ENCODE data around the gene NALF2.

NALF2 gene

GRCh38 chrX:69546417-69546816 lies 42.3 kb downstream of the NALF2 start:
- H3K27me3 ChIP-seq (ENCODE audit: insufficient read depth, insufficient read length): no peaks in the 10 kb centered on the region

GRCh38 chrX:69546978-69547377 lies 42.9 kb downstream of the NALF2 start:
- H3K9ac ChIP-seq (ENCODE audit: insufficient read length, low read depth): no peak overlapping the region
- no peaks in the 10 kb centered on the region for H3K4me1 ChIP-seq (ENCODE audit: insufficient read depth, insufficient read length)
- no peak overlapping the region for H3K4me3 ChIP-seq (ENCODE audit: insufficient read length, low read depth)
- no peak for DNase-seq (ENCODE audit: low read depth, low spot score)
- no peaks in the 10 kb centered on the region for H3K36me3 ChIP-seq (ENCODE audit: insufficient read depth, insufficient read length, low read length)
- TF ChIP-seq ZNF274 (IDR thresholded peaks at IDR 0.05; ENCODE audit: low read depth, low read length): no peak
- no peak for TF ChIP-seq SUZ12 (IDR thresholded peaks at IDR 0.05; ENCODE audit: extremely low read depth, insufficient read depth, insufficient read length)
- TF ChIP-seq YY1 (IDR thresholded peaks at IDR 0.05; ENCODE audit: insufficient read depth, insufficient read length): no peak
- no peaks in the 10 kb centered on the region for H3K27me3 ChIP-seq (ENCODE audit: insufficient read depth, insufficient read length)
- H3K9me3 ChIP-seq (ENCODE audit: insufficient read depth, low read length): peaks cover 13% of the 10 kb centered on the region; the same call in 1 of the 2 replicates

More at GRCh38 chrX:69546417-69546816, 42.3 kb downstream of the NALF2 start:
- no peak for DNase-seq (ENCODE audit: low read depth, low spot score)
- Histone ChIP-seq H3K4me1 (ENCODE audit: insufficient read depth, insufficient read length) (no peaks in the 10 kb centered on the region), H3K36me3 (ENCODE audit: insufficient read depth, insufficient read length, low read length) (no peaks in the 10 kb centered on the region), H3K9me3 (ENCODE audit: insufficient read depth, low read length) (peaks cover 13% of the 10 kb centered on the region; the same call in 1 of the 2 replicates), H3K9ac (ENCODE audit: insufficient read length, low read depth) (no peak overlapping the region), H3K4me3 (ENCODE audit: insufficient read length, low read depth) (no peak overlapping the region)
- TF ChIP-seq ZNF274 (IDR thresholded peaks at IDR 0.05; ENCODE audit: low read depth, low read length) (no peak), SUZ12 (IDR thresholded peaks at IDR 0.05; ENCODE audit: extremely low read depth, insufficient read depth, insufficient read length) (no peak), YY1 (IDR thresholded peaks at IDR 0.05; ENCODE audit: insufficient read depth, insufficient read length) (no peak)

GRCh38 chrX:69551421-69552009 lies 47.4 kb downstream of the NALF2 start:
- H3K4me1 ChIP-seq (ENCODE audit: insufficient read depth, insufficient read length): no peaks in the 10 kb centered on the region
- no peaks in the 10 kb centered on the region for H3K27me3 ChIP-seq (ENCODE audit: insufficient read depth, insufficient read length)
- H3K36me3 ChIP-seq (ENCODE audit: insufficient read depth, insufficient read length, low read length): no peaks in the 10 kb centered on the region
- no peak overlapping the region for H3K9ac ChIP-seq (ENCODE audit: insufficient read length, low read depth)
- peaks cover 11% of the 10 kb centered on the region; the same call in 1 of the 2 replicates for H3K9me3 ChIP-seq (ENCODE audit: insufficient read depth, low read length)
- H3K4me3 ChIP-seq (ENCODE audit: insufficient read length, low read depth): no peak overlapping the region
- TF ChIP-seq SUZ12 (IDR thresholded peaks at IDR 0.05; ENCODE audit: extremely low read depth, insufficient read depth, insufficient read length) (no peak), ZNF274 (IDR thresholded peaks at IDR 0.05; ENCODE audit: low read depth, low read length) (no peak), YY1 (IDR thresholded peaks at IDR 0.05; ENCODE audit: insufficient read depth, insufficient read length) (no peak)
- DNase-seq (ENCODE audit: low read depth, low spot score): no peak

GRCh38 chrX:69552512-69552911 lies 48.4 kb downstream of the NALF2 start:
- no peaks in the 10 kb centered on the region for H3K36me3 ChIP-seq (ENCODE audit: insufficient read depth, insufficient read length, low read length)
- H3K9ac ChIP-seq (ENCODE audit: insufficient read length, low read depth): no peak overlapping the region
- no peak overlapping the region for H3K4me3 ChIP-seq (ENCODE audit: insufficient read length, low read depth)
- DNase-seq (ENCODE audit: low read depth, low spot score): no peak
- TF ChIP-seq YY1 (IDR thresholded peaks at IDR 0.05; ENCODE audit: insufficient read depth, insufficient read length) (no peak), SUZ12 (IDR thresholded peaks at IDR 0.05; ENCODE audit: extremely low read depth, insufficient read depth, insufficient read length) (no peak), ZNF274 (IDR thresholded peaks at IDR 0.05; ENCODE audit: low read depth, low read length) (no peak)
- H3K27me3 ChIP-seq (ENCODE audit: insufficient read depth, insufficient read length): no peaks in the 10 kb centered on the region
- peaks cover under 1% of the 10 kb centered on the region; the same call in 1 of the 2 replicates for H3K9me3 ChIP-seq (ENCODE audit: insufficient read depth, low read length)
- H3K4me1 ChIP-seq (ENCODE audit: insufficient read depth, insufficient read length): no peaks in the 10 kb centered on the region
